ENCODE measurements around the gene CHKB. TPM values are rescaled to one million over a fixed set of nuclear protein-coding genes. Genes with fewer than 3 reads are reported as not detected.

Gene CHKB
- polyA plus RNA-seq, 1 donor (not counting 4 experiments of a cell fraction or from before 2014, with no cell fraction given), result 49.0 TPM

DNA sequence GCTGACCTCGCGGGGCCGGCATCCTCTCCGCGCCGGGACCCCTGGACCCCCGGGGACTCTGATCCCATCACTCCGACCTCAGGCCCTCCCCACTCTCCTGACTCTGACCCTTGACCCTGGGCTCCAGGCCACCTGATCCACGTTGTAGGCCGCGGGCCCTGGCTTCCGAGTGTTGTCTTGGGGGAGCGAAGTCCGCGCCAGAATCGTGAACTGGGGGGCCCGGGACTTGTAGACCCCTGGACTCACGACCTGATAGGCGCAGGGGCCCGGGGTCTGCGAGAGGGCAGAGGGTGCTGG lies 52.1 kb downstream of the CHKB start:
- Histone ChIP-seq H3K4me2 (ENCODE audit: control insufficient read depth, extremely low read depth, insufficient read depth, low read depth, low read length) (peak overlapping the region; percentile 85), H3K9me1 (ENCODE audit: control insufficient read depth, extremely low read depth, insufficient read depth, low read length) (no peaks in the 10 kb centered on the region), H3K9me3 (ENCODE audit: control insufficient read depth, low read depth, low read length) (no peaks in the 10 kb centered on the region), H2AFZ (ENCODE audit: control insufficient read depth, low read length) (no peak overlapping the region), H3K79me2 (ENCODE audit: control insufficient read depth, insufficient read depth, low read length) (no peaks in the 10 kb centered on the region), H3K4me3 (ENCODE audit: control insufficient read depth in 2 of 3, extremely low read depth in 1 of 3, insufficient read depth in 2 of 3, low read depth in 1 of 3, low read length in 3 of 3) (peak overlapping the region; percentile 50 to 79 (median 58)), H3K27me3 (ENCODE audit: control insufficient read depth, extremely low read depth, insufficient read depth, low read length) (peaks cover 11% of the 10 kb centered on the region), H3K36me3 (ENCODE audit: control insufficient read depth in 2 of 2, extremely low read depth in 1 of 2, insufficient read depth in 2 of 2, low read length in 2 of 2) (peaks cover 0 to 2% of the 10 kb centered on the region in 2 experiments), H4K20me1 (ENCODE audit: control insufficient read depth, extremely low read depth, insufficient read depth, low read length) (no peaks in the 10 kb centered on the region), H3K9ac (ENCODE audit: control insufficient read depth, extremely low read depth, insufficient read depth, low read length) (peak overlapping the region; percentile 90), H3K27ac (ENCODE audit: control insufficient read depth, insufficient read depth, low read length) (peak overlapping the region; percentile 68), H3K4me1 (ENCODE audit: control insufficient read depth, extremely low read depth, insufficient read depth, low read length) (peaks cover 10% of the 10 kb centered on the region)
- DNase-seq (ENCODE audit: low read depth, low spot score) (no peak), FAIRE-seq (no peak)
- dilution Hi-C loops (cut with MboI; ENCODE audit: extremely low pct_ligation_motif_present, low sequenced_read_pairs), result no loop called here
- TF ChIP-seq, protein P1, sequence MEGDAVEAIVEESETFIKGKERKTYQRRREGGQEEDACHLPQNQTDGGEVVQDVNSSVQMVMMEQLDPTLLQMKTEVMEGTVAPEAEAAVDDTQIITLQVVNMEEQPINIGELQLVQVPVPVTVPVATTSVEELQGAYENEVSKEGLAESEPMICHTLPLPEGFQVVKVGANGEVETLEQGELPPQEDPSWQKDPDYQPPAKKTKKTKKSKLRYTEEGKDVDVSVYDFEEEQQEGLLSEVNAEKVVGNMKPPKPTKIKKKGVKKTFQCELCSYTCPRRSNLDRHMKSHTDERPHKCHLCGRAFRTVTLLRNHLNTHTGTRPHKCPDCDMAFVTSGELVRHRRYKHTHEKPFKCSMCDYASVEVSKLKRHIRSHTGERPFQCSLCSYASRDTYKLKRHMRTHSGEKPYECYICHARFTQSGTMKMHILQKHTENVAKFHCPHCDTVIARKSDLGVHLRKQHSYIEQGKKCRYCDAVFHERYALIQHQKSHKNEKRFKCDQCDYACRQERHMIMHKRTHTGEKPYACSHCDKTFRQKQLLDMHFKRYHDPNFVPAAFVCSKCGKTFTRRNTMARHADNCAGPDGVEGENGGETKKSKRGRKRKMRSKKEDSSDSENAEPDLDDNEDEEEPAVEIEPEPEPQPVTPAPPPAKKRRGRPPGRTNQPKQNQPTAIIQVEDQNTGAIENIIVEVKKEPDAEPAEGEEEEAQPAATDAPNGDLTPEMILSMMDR (optimal IDR thresholded peaks at IDR 0.05 in 1 of 3, IDR thresholded peaks at IDR 0.05 in 1 of 3, conservative IDR thresholded peaks at IDR 0.05 in 1 of 3; ENCODE audit: extremely low read depth in 1 of 3, insufficient read depth in 2 of 3, low read length in 3 of 3), result no peak
- no peak for TF ChIP-seq EZH2 (IDR thresholded peaks at IDR 0.05; ENCODE audit: low read length)

DNA sequence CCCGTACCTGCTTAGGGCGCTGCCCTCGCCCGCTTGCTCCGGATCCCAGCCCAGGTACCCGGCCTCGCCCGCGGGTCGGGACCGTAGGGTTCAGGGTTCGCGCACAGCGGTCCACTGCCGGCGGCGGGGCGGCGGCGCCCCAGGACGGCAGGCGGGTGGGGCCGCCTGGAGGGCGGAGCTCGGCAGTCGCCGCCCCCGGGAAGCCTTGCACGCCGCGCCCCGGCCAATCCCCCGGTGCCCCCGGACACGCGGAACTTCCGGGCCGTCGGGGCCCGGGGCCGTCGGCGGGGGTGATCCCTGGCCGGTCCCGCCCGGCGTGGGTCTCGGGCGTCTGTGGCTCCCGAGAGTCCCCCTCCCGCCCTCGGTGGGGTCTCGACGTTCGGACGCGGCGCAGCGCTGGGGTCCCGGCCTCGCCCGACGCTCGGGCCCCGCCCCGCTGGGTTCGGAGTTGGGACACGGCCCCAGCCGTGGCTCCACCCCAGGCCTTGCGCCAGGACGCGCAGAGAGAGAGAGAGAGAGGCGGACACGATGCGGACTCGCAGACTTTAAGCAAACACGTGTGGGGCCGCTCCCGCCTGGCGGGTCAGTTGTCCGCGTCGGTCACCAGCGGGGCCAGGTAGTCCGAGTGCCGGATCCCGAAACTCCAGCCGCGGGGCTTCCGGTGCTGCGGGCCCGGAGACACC lies 52.6 kb downstream of the CHKB start, which contains the start of gene TYMP:
Gene TYMP (minus strand): TSS at position 116 of the 683 bp plus-strand sequence. CDS start 303 bp downstream, outside the sequence.
- H3K4me3 ChIP-seq (ENCODE audit: control insufficient read depth in 2 of 3, extremely low read depth in 1 of 3, insufficient read depth in 2 of 3, low read depth in 1 of 3, low read length in 3 of 3), result peak within 1 kb of the TSS; percentile 50 to 79 (median 58)
- no peaks in the 10 kb centered on the region for H3K9me1 ChIP-seq (ENCODE audit: control insufficient read depth, extremely low read depth, insufficient read depth, low read length)
- H3K4me2 ChIP-seq (ENCODE audit: control insufficient read depth, extremely low read depth, insufficient read depth, low read depth, low read length), result peak within 1 kb of the TSS; percentile 85
- DNase-seq (ENCODE audit: low read depth, low spot score), result no peak
- H2AFZ ChIP-seq (ENCODE audit: control insufficient read depth, low read length), result peak within 1 kb of the TSS; percentile 12
- no peak for TF ChIP-seq EZH2 (IDR thresholded peaks at IDR 0.05; ENCODE audit: low read length)
- TF ChIP-seq, protein P1 (optimal IDR thresholded peaks at IDR 0.05 in 1 of 3, IDR thresholded peaks at IDR 0.05 in 1 of 3, conservative IDR thresholded peaks at IDR 0.05 in 1 of 3; ENCODE audit: extremely low read depth in 1 of 3, insufficient read depth in 2 of 3, low read length in 3 of 3), result no peak
- peak within 1 kb of the TSS; percentile 76 for H3K27ac ChIP-seq (ENCODE audit: control insufficient read depth, insufficient read depth, low read length)
- FAIRE-seq, result no peak
- peak within 1 kb of the TSS; percentile 90 for H3K9ac ChIP-seq (ENCODE audit: control insufficient read depth, extremely low read depth, insufficient read depth, low read length)
- peaks cover 11% of the 10 kb centered on the region for H3K27me3 ChIP-seq (ENCODE audit: control insufficient read depth, extremely low read depth, insufficient read depth, low read length)
- no peaks in the 10 kb centered on the region for H3K79me2 ChIP-seq (ENCODE audit: control insufficient read depth, insufficient read depth, low read length)
- dilution Hi-C loops (cut with MboI; ENCODE audit: extremely low pct_ligation_motif_present, low sequenced_read_pairs), result no loop called here
- no peaks in the 10 kb centered on the region for H4K20me1 ChIP-seq (ENCODE audit: control insufficient read depth, extremely low read depth, insufficient read depth, low read length)
- H3K4me1 ChIP-seq (ENCODE audit: control insufficient read depth, extremely low read depth, insufficient read depth, low read length), result peaks cover 10% of the 10 kb centered on the region
- peaks cover 0 to 2% of the 10 kb centered on the region in 2 experiments for H3K36me3 ChIP-seq (ENCODE audit: control insufficient read depth in 2 of 2, extremely low read depth in 1 of 2, insufficient read depth in 2 of 2, low read length in 2 of 2)
- H3K9me3 ChIP-seq (ENCODE audit: control insufficient read depth, low read depth, low read length), result no peaks in the 10 kb centered on the region
